HPDE6-E6E7 (cell line): ENCODE results near the gene NUDT9.
A peak's percentile ranks its signal among the peaks of the same experiment; 100 is the strongest.
"Not testable (repeated sequence)": the region's sequence is repeated elsewhere in the genome, so short reads cannot be mapped to it uniquely, and the experiment has no call there.

Source experiments
- DNase-seq: peaks from one replicate; pipeline ENCODE4 v3.0.0; 2011; ENCODE audit warnings: missing footprints; ENCODE audit errors: extremely low spot score

Gene NUDT9, protein sequence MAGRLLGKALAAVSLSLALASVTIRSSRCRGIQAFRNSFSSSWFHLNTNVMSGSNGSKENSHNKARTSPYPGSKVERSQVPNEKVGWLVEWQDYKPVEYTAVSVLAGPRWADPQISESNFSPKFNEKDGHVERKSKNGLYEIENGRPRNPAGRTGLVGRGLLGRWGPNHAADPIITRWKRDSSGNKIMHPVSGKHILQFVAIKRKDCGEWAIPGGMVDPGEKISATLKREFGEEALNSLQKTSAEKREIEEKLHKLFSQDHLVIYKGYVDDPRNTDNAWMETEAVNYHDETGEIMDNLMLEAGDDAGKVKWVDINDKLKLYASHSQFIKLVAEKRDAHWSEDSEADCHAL

GRCh38 chr4:87422104-87423052 lies at the start of gene NUDT9:
Gene NUDT9, plus strand, starts transcription at chr4:87422573. Its CDS starts 333 bp downstream, at chr4:87422906.
- peak; percentile 89 for DNase-seq

DNA sequence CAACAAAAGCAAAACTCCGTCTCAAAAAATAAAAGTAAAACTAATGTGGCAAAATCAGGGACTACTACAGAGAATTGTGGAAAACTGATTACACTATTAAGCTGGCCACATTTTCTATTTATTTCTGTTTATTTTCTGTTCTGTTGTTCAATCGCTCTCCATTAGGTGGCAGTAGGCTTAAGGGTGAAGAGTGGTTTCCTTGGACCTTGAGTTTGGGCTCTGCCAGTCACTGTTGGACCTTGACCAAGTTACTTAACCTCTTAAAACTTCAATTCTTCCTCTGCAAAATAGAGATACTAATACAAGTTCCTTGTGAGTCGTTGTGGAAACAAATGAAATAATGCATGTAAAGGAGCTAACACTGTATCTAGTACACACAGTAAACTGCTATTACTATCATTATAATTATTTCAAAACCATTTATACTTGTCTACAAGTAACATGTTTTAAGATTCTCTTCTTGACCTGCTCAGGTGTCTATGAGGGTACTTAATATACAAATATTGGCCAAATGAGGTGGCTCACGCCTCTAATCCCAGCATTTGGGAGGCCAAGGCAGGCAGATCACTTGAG lies 46.6 kb upstream of the NUDT9 start:
- DNase-seq: no peak

DNA sequence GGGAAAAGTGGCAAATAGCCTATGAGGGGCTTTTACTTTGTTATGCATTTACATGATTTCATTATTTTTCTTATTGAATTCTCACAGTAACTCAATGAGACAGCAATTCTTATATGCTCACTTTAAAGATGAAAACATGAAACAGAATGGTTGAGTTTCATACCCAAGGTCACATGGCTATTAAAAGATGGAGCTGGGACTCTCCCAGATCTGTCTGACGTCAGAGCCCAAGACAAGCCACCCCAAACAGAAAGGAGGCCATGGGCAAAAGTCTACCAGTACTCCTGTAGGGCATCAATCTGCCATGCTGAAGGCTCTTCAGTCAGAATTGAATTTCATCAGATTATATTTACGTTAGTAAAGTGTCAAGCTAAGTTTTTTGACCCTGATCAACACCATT lies 44.6 kb upstream of the NUDT9 start:
- no peak for DNase-seq

DNA sequence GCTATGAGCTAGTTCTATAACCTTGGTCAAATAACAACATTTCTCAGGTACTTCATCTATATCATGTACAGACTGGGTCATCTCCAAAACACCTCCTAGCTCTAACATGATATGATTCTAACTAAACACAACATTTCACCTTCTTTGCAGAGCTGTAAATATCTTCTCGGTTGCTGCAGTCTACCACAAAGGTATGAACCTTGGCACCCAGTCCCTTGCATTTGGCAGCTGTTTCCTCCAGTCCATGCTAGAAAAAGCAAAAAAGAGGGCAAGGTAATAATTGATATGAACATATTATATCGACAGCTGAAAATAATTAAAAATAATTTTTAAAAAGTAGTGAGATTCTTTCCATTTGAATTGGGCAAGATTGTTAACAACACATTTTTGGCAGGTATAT lies 40.3 kb upstream of the NUDT9 start:
- DNase-seq: no peak

- DNase-seq: no peak
Measured at GRCh38 chr4:87382931-87383330, 39.4 kb upstream of the NUDT9 start.

DNA sequence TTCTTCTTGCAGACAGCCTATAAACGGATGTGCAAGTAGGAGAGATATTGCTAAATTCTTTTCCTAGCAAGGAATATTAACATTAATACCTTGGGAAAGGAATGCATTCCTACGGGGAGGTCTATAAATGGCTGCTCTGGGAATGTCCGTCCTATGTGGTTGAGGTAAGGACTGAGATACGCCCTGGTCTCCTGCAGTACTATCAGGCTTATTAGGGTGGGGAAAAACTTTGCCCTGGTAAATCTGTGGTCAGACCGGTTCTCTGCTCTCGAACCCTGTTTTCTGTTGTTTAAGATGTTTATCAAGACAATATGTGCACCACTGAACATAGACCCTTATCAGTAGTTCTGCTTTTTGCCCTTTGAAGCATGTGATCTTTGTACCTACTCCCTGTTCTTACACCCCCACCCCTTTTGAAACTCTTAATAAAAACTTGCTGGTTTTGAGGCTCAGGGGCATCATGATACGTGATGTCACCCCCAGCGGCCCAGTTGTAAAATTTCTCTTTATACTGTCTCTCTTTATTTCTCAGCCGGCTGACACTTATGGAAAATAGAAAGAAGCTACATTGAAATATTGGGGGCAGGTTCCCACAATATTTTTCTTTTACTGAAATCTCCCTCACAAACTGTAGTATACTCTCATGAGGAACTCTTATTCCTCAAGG lies 37.8 kb upstream of the NUDT9 start:
- DNase-seq: not testable (repeated sequence)

DNA sequence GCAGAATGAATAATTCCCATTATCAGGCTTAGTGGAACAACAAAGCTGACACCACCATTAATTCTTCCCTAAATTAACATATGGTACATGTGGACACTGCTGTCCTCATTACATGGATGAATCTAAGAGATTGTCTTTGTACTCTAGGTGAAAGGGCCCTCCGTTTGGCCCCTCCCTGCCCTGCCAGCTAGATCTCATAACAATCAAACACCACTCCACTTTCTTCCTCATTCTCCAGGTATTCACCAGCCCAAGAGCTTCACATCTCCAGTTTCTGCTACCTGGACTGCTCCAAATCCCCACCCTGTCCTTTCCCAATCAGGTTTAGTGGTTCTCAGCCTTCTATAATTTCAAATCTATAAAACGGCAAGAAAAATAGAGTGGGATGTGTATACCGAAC lies 35.1 kb upstream of the NUDT9 start:
- no peak for DNase-seq

DNA sequence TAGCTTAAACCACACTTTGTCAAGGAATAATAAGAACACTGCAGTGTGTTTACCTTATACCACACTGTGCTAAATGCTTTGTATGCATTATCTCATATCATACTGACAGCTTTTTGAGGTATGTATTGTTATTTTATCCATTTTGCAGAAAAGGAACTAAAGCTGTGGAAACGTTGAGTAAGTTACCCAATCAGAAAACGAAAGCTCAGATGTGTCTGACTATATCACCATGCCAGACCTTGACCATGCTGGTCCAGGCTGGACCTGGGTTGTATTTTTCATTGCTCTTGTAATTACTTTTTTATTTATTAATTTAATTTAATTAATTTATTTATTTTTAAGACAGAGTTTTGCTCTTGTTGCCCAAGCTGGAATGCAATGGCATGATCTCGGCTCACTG lies 33.5 kb upstream of the NUDT9 start:
- DNase-seq: no peak

DNA sequence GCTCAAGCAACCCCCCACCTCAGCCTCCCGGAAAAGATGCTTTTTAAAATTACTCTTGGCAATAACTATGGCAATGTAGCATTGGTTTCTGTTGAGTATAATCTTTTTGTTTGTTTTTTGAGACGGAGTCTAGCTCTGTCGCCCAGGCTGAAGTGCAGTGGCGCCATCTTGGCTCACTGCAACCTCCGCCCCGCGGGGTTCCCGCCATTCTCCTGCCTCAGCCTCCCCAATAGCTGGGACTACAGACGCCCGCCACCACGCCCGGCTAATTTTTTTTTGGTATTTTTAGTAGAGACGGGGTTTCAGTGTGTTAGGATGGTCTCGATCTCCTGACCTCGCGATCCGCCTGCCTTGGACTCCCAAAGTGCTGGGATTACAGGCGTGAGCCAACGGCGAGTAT lies 32.3 kb upstream of the NUDT9 start:
- not testable (repeated sequence) for DNase-seq

GRCh38 chr4:87390551-87390890 lies 31.9 kb upstream of the NUDT9 start:
- DNase-seq: no peak

- DNase-seq: peak; percentile 84
Measured at GRCh38 chr4:87390891-87391575, 31.3 kb upstream of the NUDT9 start, which contains the start of gene HSD17B11. Gene HSD17B11, minus strand, starts transcription at chr4:87391188. Its CDS starts 118 bp downstream, at chr4:87391070.

GRCh38 chr4:87391576-87392054 lies 30.8 kb upstream of the NUDT9 start:
- no peak for DNase-seq

GRCh38 chr4:87392183-87392582 lies 30.2 kb upstream of the NUDT9 start:
- no peak for DNase-seq

DNA sequence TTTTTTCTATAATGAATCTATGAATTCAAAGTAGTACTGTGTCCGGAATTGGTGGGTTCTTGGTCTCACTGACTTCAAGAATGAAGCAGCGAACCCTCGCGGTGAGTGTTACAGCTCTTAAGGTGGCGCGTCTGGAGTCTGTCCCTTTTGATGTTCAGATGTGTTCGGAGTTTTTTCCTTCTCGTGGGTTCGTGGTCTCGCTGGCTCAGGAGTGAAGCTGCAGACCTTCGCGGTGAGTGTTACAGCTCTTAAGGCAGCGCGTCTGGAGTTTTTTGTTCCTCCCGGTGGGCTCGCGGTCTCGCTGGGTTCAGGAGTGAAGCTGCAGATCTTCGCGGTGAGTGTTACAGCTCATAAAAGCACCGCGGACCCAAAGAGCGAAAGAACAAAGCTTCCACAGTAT lies 27.3 kb upstream of the NUDT9 start:
- DNase-seq: not testable (repeated sequence)

DNA sequence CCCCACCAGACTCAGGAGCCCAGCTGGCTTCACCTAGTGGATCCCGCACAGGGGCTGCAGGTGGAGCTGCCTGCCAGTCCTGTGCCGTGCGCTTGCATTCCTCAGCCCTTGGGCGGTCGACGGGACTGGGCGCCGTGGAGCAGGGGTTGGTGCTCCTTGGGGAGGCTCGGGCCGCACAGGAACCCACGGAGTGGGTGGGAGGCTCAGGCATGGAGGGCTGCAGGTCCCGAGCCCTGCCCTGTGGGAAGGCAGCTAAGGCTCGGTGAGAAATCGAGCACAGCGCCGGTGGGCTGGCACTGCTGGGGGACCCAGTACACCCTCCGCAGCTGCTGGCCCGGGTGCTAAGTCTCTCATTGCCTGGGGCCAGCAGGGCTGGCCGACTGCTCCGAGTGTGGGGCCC lies 26.5 kb upstream of the NUDT9 start:
- not testable (repeated sequence) for DNase-seq

GRCh38 chr4:87399148-87399547 lies 23.2 kb upstream of the NUDT9 start:
- no peak for DNase-seq

DNA sequence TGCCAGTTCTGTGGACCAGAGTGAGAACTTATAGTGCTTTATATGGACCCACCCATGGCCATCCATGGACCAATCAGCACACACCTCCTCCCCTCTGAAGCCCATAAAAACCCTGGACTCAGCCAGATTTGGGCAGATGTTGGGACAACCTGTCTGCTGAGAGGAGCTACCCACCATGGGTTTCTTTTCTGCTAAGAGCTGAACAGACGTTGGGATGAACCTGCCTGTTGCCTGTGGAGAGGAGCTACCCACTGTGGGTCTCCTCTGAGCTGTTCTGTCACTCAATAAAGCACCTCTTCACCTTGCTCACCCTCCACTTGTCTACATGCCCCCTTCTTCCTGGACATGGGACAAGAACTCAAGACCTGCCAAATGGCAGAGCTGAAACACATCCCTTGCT lies 22.4 kb upstream of the NUDT9 start:
- no peak for DNase-seq

DNA sequence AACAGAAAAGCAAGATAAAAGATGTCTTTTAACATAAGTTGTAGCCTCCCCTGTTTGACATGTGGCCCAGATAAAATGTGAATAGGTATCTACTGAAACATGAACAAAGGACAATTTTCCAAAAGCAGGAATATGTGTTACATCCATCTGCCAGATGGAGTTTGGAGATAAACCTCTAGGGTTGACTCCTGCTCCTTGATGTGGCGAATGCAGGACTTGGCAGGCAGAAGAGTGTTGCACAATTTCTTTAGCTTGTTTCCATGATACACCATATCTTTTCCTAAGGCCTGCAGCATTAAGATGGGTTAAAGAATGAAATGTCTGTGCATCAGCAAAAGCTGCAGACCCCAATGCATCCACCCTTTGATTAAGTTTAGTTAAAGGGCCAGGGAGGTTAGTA lies 18.6 kb upstream of the NUDT9 start:
- not testable (repeated sequence) for DNase-seq

DNA sequence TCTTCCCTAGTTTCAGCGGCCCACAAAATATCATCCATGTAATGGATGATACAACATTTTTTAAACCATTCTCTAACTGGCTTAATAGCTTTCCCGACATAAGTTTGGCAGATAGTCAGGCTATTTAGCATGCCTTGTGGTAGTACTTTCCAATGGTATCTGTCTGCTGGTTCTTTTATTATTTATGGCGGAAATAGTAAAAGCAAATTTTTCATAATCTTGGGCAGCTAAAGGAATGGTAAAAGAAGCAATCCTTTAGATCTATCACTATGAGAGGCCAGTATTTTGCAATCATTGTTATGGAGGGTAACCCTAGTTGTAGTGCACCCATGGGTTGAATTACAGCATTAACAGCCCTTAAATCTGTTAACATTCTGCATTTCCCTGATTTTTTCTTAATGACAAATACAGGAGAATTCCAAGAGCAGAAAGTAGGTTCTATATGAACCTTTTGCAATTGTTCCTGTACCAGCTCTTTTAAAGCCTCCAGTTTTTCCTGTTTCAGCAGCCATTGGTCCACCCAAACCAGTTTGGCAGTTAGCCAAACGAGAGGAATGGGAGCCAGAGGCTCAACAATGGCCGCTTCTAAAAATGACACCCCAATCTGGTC lies 17.1 kb upstream of the NUDT9 start:
- no peak for DNase-seq

- no peak for DNase-seq
Measured at GRCh38 chr4:87406462-87406861, 15.9 kb upstream of the NUDT9 start.

GRCh38 chr4:87406902-87407301 lies 15.5 kb upstream of the NUDT9 start:
- not testable (repeated sequence) for DNase-seq
